GM18502 (cell line): Measurements from ENCODE around the gene POU5F1.

ENCODE experiments used
- ATAC-seq: cut with Tn5 transposase; IDR thresholded peaks from one replicate; pipeline ENCODE4 v1.9.1; 2021; ENCODE audit warnings: mild to moderate bottlenecking; ENCODE audit not compliant: unreplicated experiment, poor library complexity

Gene POU5F1

DNA sequence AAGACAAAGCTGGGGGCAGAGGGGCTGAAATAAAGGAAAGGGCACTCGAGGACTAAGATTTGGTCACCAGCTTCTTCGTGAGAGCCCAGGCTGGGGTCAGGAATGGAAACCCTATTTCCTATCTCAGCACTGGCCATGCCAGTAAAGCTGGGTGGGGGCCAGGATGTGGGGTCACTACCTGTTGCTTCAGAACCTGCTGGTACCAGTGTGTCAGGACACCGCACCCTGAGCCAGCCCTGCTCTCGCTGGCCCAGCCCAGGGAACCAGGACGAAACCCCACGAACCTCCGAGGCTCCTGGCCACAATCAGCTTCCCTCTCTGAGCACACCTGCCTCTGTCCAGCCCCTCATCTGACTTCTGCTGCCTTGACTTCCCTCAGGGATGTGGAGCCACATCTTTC, 52.3 kb downstream of the POU5F1 start:
- ATAC-seq, result no peak

DNA sequence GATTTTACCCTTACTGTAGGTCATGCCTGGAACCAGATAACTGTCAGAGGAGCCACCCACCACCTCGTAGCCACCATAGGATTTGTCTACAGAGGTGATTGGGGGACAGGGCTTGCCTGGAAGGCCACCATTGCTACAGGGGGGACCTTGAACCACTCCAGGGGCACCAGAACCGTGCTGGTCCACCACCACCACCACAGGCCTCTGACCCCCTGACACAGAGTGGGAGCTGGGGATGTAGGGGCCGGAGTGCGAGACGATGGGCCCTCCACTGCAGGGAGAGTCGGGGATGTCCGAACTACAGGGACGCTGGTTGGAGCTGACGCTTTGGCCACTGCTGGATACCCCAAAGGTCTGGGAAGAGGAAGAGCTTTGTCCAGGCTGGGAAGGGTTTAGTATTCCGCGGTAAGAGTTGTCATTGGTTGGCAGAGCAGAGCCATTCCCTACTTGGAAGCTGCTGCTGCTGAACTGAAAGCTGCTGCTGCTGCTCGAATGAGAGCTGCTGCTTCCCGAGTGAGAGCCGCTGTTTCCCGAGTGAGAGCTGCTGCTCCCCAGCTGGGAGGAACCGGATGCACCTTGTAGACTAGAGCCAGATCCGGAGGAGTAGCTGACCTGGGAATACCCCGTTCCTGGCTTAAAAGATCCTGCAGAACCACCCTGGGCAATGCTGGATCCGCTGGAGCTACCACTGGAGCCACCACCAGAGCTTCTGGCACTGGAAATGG, 53.7 kb downstream of the POU5F1 start:
- no peak for ATAC-seq

DNA sequence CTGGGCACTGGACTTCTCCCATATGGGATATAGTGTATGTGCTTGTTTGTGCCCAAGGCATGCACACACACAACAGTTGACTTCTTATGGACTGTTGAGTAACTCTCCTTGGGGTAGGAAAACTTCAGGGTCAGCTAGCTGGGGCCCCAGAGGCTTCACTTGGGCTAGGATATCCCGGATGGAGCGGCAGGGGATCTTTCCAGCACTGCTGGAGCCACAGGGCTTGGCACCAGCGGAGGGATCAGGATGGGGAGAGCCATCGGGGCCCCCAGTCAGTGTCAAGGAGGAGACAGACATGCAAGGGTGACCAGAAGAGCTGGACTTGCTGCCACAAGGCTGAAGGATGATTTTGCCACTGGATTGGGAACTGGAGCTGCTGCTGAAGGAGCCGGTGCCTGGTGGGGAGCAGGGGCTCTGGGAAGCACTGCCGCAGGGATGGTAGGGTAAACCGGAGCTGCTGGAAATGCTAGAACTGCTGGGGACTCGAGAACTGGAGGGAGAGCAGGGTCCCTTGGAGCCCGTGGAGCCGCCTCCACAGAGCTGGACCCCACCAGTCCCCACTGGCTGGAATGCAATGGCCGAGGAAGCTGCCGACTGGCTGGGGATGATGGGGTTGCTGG, 54.4 kb downstream of the POU5F1 start:
- no peak for ATAC-seq

DNA sequence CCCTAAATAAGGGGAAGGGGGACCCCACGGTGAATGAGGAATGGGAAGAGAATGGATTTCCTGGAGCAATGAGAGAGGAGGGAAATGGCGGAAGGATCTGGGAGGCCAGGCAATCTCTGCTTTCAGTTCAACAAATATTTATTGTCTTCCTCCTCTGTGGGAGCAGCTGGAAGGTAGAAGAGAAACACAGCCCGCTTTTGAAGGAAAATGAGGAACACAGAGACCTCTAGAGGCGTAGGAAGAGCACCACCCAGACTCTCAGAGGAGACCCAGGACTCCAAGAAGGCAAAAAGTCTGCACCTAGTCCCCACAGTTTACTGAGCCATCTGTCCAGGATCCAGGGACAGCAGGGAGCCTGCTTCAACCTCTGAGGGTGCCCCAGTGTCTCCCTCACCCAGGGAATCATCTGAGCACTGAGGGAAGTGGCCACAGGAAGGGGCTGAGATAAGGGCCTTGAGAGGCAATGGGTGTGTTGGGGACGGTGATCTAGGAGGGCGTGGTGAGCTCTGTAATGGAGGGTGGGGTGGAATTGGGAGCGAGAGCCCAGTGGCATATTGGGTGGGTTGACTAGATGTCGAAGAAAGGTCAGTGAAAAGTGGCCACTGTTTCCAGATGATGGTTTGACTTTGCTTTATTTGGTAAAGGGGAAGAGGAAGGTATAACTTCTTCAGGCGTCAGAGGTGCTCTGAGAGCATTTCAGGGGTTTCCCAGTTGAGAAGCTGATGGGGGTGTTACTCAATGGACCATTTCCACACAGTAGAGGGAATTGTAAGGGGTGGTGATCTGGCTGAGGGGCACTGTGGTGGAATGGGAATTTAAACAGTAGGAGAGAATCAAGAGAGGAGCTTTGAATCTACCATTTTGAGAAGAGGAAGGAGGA, 55.3 kb downstream of the POU5F1 start:
- no peak for ATAC-seq

DNA sequence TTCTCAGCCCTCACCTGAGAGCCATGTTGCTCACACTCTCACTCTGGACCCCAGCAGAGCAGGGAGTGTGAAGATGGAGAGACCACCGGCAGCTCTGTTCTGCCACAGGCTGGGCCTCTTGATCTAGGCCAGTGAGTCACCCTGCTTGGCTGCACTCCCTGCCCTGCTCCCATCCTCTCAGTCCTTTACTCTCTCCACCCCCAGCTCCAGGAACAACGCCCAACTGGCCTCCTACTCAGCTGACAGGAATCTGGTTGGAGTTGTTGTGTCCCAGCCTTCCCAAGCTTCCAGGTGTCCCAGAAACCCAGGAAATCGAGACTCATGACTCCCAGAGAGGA, 56.0 kb downstream of the POU5F1 start, which contains the start of gene PSORS1C1:
Gene PSORS1C1 (plus strand): TSS at position 260 of the 338 bp plus-strand sequence. CDS start 14,833 bp downstream, outside the sequence.
- ATAC-seq, result no peak
